ENCODE results near the gene SAMD4B. TPM values are rescaled to one million over a fixed set of nuclear protein-coding genes. Genes with fewer than 3 reads are reported as not detected.

SAMD4B gene
- total and polyA plus RNA-seq, 10 of the 15 experiments (the other 5 are each of a cell fraction or from before 2014, with no cell fraction given) = 2.4 to 43.3 (median 23.9) TPM

DNA sequence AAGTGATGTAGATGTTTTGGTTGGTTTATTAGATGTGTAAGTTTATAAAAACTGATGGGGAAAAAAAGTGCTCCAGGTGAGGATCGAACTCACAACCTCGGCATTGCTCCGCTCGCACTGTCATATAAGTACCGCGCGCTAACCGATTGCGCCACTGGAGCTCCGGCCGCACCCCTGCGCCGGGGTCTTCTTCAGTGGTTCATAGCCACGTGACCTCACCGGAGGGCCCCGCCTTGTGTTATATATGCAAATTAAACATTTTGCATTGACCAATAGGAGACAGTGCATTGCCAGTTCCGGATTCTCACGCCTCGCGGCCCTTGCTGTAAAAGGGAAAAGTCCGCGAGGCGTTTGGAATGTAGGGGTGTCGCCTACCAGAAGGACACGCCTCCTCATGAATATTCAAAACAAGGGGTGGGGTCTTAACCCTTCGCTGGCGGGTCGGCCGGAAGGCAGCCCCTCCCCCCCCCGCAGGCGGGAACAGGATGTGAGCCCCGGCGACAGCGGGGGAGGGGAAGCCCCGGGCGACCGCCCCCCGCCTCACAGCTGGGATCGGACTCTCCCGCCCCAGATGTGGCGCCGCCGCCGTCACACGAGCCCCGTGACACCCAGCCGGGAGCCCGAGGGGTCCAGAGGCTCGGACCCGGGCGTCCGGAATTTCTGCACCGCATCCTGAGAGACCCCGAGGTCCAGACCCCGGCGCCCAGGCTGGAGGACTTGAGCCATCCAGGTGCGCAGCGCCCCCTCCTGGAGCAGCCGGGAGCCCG lies 70.1 kb downstream of the SAMD4B start, which contains the start of gene PLEKHG2 (continued):
- TF ChIP-seq, protein P1, sequence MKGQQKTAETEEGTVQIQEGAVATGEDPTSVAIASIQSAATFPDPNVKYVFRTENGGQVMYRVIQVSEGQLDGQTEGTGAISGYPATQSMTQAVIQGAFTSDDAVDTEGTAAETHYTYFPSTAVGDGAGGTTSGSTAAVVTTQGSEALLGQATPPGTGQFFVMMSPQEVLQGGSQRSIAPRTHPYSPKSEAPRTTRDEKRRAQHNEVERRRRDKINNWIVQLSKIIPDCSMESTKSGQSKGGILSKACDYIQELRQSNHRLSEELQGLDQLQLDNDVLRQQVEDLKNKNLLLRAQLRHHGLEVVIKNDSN (IDR thresholded peaks at IDR 0.05; ENCODE audit: borderline replicate concordance, extremely low read length, insufficient read depth, low read depth, low read length) = peak; percentile 81
- TF ChIP-seq IKZF2 (IDR thresholded peaks at IDR 0.05) (peak; percentile 80 to 83), CEBPB (IDR thresholded peaks at IDR 0.05; ENCODE audit: borderline replicate concordance in 1 of 2, low read depth in 2 of 2, low read length in 2 of 2) (peak in 1 of 2 experiments; percentile 91; a peak in 2 of 4 replicates), MEF2B (IDR thresholded peaks at IDR 0.05; ENCODE audit: partially characterized antibody, poor library complexity, severe bottlenecking) (peak; percentile 42), PAX5 (IDR thresholded peaks at IDR 0.05; ENCODE audit: borderline replicate concordance, low read depth, low read length) (0 out of 2 replicates have a peak, but pooled peaks have one; percentile 21), MTA2 (IDR thresholded peaks at IDR 0.05; ENCODE audit: low read depth) (peak; percentile 54; the same call in 1 of the 2 replicates), CHD2 (IDR thresholded peaks at IDR 0.05; ENCODE audit: borderline replicate concordance, low read depth, low read length) (peak; percentile 95), RCOR1 (conservative IDR thresholded peaks at IDR 0.05; ENCODE audit: low read depth, low read length) (0 out of 2 replicates have a peak, but pooled peaks have one; percentile 53), HSF1 (IDR thresholded peaks at IDR 0.05; ENCODE audit: low read depth, low read length) (0 out of 2 replicates have a peak, but pooled peaks have one; percentile 47), POLR2AphosphoS2 (IDR thresholded peaks at IDR 0.05; ENCODE audit: low read depth, low read length) (peak; percentile 86; the same call in 1 of the 2 replicates), NR2F1 (conservative IDR thresholded peaks at IDR 0.05) (peak; percentile 87), BRCA1 (IDR thresholded peaks at IDR 0.05; ENCODE audit: low read depth, low read length) (no peak), ZBED1 (IDR thresholded peaks at IDR 0.05; ENCODE audit: borderline replicate concordance) (0 out of 2 replicates have a peak, but pooled peaks have one; percentile 50), TCF7 (IDR thresholded peaks at IDR 0.05; ENCODE audit: borderline replicate concordance) (no peak; the same call in 1 of the 2 replicates), GATAD2B (conservative IDR thresholded peaks at IDR 0.05; ENCODE audit: low read depth) (peak; percentile 100), BCL11A (IDR thresholded peaks at IDR 0.05; ENCODE audit: low read depth, low read length) (peak; percentile 66; the same call in 1 of the 2 replicates), SMARCA5 (IDR thresholded peaks at IDR 0.05) (peak; percentile 97), EGR1 (IDR thresholded peaks at IDR 0.05; ENCODE audit: borderline replicate concordance in 1 of 2, low read depth in 2 of 2, low read length in 2 of 2) (peak in 1 of 2 experiments; percentile 78; a peak in 2 of 3 replicates), ZNF622 (IDR thresholded peaks at IDR 0.05) (no peak)
- TF ChIP-seq, protein P2, sequence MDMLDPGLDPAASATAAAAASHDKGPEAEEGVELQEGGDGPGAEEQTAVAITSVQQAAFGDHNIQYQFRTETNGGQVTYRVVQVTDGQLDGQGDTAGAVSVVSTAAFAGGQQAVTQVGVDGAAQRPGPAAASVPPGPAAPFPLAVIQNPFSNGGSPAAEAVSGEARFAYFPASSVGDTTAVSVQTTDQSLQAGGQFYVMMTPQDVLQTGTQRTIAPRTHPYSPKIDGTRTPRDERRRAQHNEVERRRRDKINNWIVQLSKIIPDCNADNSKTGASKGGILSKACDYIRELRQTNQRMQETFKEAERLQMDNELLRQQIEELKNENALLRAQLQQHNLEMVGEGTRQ (IDR thresholded peaks at IDR 0.05; ENCODE audit: borderline replicate concordance, low read depth, low read length) = peak; percentile 75
- TF ChIP-seq, protein P3, sequence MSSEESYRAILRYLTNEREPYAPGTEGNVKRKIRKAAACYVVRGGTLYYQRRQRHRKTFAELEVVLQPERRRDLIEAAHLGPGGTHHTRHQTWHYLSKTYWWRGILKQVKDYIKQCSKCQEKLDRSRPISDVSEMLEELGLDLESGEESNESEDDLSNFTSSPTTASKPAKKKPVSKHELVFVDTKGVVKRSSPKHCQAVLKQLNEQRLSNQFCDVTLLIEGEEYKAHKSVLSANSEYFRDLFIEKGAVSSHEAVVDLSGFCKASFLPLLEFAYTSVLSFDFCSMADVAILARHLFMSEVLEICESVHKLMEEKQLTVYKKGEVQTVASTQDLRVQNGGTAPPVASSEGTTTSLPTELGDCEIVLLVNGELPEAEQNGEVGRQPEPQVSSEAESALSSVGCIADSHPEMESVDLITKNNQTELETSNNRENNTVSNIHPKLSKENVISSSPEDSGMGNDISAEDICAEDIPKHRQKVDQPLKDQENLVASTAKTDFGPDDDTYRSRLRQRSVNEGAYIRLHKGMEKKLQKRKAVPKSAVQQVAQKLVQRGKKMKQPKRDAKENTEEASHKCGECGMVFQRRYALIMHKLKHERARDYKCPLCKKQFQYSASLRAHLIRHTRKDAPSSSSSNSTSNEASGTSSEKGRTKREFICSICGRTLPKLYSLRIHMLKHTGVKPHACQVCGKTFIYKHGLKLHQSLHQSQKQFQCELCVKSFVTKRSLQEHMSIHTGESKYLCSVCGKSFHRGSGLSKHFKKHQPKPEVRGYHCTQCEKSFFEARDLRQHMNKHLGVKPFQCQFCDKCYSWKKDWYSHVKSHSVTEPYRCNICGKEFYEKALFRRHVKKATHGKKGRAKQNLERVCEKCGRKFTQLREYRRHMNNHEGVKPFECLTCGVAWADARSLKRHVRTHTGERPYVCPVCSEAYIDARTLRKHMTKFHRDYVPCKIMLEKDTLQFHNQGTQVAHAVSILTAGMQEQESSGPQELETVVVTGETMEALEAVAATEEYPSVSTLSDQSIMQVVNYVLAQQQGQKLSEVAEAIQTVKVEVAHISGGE (CRISPR knock-in tag; IDR thresholded peaks at IDR 0.05) = peak; percentile 48
